HCT116 (cell line): ENCODE results near the gene COL23A1. TPM values are rescaled to one million over a fixed set of nuclear protein-coding genes. Genes with fewer than 3 reads are reported as not detected.

ENCODE experiments used
- ATAC-seq: fragments of 200-7000 bp; cut with Tn5 transposase; 2 replicates; pipeline ENCODE4 v1.9.1; 2020; ENCODE audit warnings: mild to moderate bottlenecking, moderate library complexity
- BruUV-seq: library from RNA; stranded (reverse); fragments of 400-500 nt; replicated peaks from 2 replicates; lab custom pipeline; 2021; lab: Mats Ljungman, UMichigan
- CTCF ChIA-PET: fragments of 300-600 bp; sonication (Branson Sonifier 250); formaldehyde crosslinking; loops from one replicate; lab custom pipeline; 2021; ENCODE audit warnings: antibody characterized with exemption; lab: Charles Lee
- POLR2A ChIA-PET: fragments of 300-600, 350-600 bp; sonication (Branson Sonifier 250); formaldehyde crosslinking; loops from one replicate; lab custom pipeline; 2021; ENCODE audit warnings: antibody characterized with exemption; lab: Charles Lee
- RAD21 ChIA-PET, 2 experiments: fragments of 300-600 bp; sonication (Branson Sonifier 250); formaldehyde crosslinking; loops; one replicate each; lab custom pipeline; 2023; ENCODE audit warnings: low total read pairs in 2 of 2; ENCODE audit not compliant: uncharacterized antibody in 2 of 2, unreplicated experiment in 2 of 2, low non-redundant PET in 1 of 2; lab: Charles Lee
- DNase-seq: peaks from one replicate; pipeline ENCODE4 v3.0.0-alpha.2; 2010; ENCODE audit warnings: low read depth, low spot score
- H2AFZ ChIP-seq: fragments of 200-600 bp; shearing (Covaris generic), sonication (generic); 2 replicates; pipeline ENCODE4 v1.6.1; 2017; ENCODE audit warnings: low read depth, mixed run types, mixed read lengths, antibody characterized with exemption, low read length; ENCODE audit not compliant: poor library complexity, severe bottlenecking
- H3K27ac ChIP-seq: 2 replicates; pipeline ENCODE4 v1.5.1; 2012; ENCODE audit warnings: low read depth, low read length
- H3K27me3 ChIP-seq: fragments of 200-600 bp; sonication (generic); 2 replicates; pipeline ENCODE4 v1.6.1; 2016; ENCODE audit warnings: mixed run types, low read length, mixed read lengths; ENCODE audit not compliant: insufficient read depth
- H3K36me3 ChIP-seq, 2 experiments: fragments of 200-500 bp in 1 of 2; fragments of 200-600 bp in 1 of 2; sonication (Bioruptor generic) in 1 of 2; sonication (generic) in 1 of 2; 2 replicates each; pipeline versions ENCODE4 v1.5.1 to v1.6.1; 2014 to 2016; ENCODE audit warnings: low read length in 2 of 2, inconsistent platforms in 1 of 2, mixed read lengths in 1 of 2, mixed run types in 1 of 2; ENCODE audit not compliant: insufficient read depth in 2 of 2, control insufficient read depth in 1 of 2
- H3K4me1 ChIP-seq, 2 experiments: fragments of 200-600 bp in 1 of 2; sonication (generic) in 1 of 2; 2 replicates each; pipeline versions ENCODE4 v1.5.1 to v1.6.1; 2012 to 2017; ENCODE audit warnings: low read length in 2 of 2, inconsistent platforms in 1 of 2, mild to moderate bottlenecking in 1 of 2, mixed read lengths in 1 of 2, mixed run types in 1 of 2, moderate library complexity in 1 of 2; ENCODE audit not compliant: insufficient read depth in 2 of 2, control insufficient read depth in 1 of 2
- H3K4me2 ChIP-seq: fragments of 200-600 bp; sonication (generic); 2 replicates; pipeline ENCODE4 v1.6.1; 2017; ENCODE audit warnings: mixed run types, low read length, mixed read lengths
- H3K4me3 ChIP-seq, 2 experiments: fragments of 200-600 bp in 1 of 2; sonication (generic) in 1 of 2; replicated peaks in 1 of 2; 2 replicates each; pipeline ENCODE4 v1.5.1; 2011 to 2016; ENCODE audit warnings: low read length in 2 of 2, control low read depth in 1 of 2, low read depth in 1 of 2, mild to moderate bottlenecking in 1 of 2, mixed read lengths in 1 of 2, mixed run types in 1 of 2
- H3K79me2 ChIP-seq: fragments of 200-600 bp; sonication (generic); 2 replicates; pipeline ENCODE4 v1.6.1; 2017; ENCODE audit warnings: mild to moderate bottlenecking, mixed run types, low read length, moderate library complexity, mixed read lengths; ENCODE audit not compliant: insufficient read depth
- H3K9ac ChIP-seq: fragments of 200-600 bp; sonication (generic); 2 replicates; pipeline ENCODE4 v1.6.1; 2016; ENCODE audit warnings: low read length, mixed read lengths
- H3K9me2 ChIP-seq: fragments of 200-600 bp; sonication (generic), shearing (Covaris generic); 2 replicates; pipeline ENCODE4 v1.6.1; 2017; ENCODE audit warnings: mixed run types, mild to moderate bottlenecking, moderate library complexity; ENCODE audit not compliant: insufficient read depth
- H3K9me3 ChIP-seq, 2 experiments: fragments of 200-500 bp in 1 of 2; fragments of 200-600 bp in 1 of 2; sonication (Bioruptor generic) in 1 of 2; sonication (generic) in 1 of 2; 2 replicates each; pipeline ENCODE4 v1.6.1; 2014 to 2017; ENCODE audit warnings: low read length in 2 of 2, mixed read lengths in 2 of 2, inconsistent platforms in 1 of 2, low read depth in 1 of 2, mild to moderate bottlenecking in 1 of 2, mixed run types in 1 of 2, moderate library complexity in 1 of 2; ENCODE audit not compliant: control insufficient read depth in 1 of 2, insufficient read depth in 1 of 2
- H4K20me1 ChIP-seq: fragments of 200-600 bp; sonication (generic), shearing (Covaris generic); 2 replicates; pipeline ENCODE4 v1.6.1; 2017; ENCODE audit warnings: mixed run types, mild to moderate bottlenecking, moderate library complexity; ENCODE audit not compliant: insufficient read depth
- ATF3 ChIP-seq: IDR thresholded peaks from 2 replicates; pipeline ENCODE4 v1.6.1; 2012
- CBX3 ChIP-seq: IDR thresholded peaks from 2 replicates; pipeline ENCODE4 v1.6.1; 2012; ENCODE audit warnings: low read depth
- CEBPB ChIP-seq: IDR thresholded peaks from 2 replicates; pipeline ENCODE4 v1.6.1; 2012; ENCODE audit warnings: low read depth
- CTCF ChIP-seq, 3 experiments: fragments of 200-600 bp in 1 of 3; sonication (generic) in 1 of 3; IDR thresholded peaks in 2 of 3; conservative IDR thresholded peaks in 1 of 3; 2 replicates each; pipeline ENCODE4 v1.5.1; 2012 to 2017; ENCODE audit warnings: low read depth in 2 of 3, low read length in 2 of 3, antibody characterized with exemption in 1 of 3, borderline replicate concordance in 1 of 3, control low read depth in 1 of 3, mild to moderate bottlenecking in 1 of 3, mixed read lengths in 1 of 3, mixed run types in 1 of 3, moderate library complexity in 1 of 3; ENCODE audit not compliant: insufficient read depth in 1 of 3
- EGR1 ChIP-seq: IDR thresholded peaks from 2 replicates; pipeline ENCODE4 v1.6.1; 2012; ENCODE audit warnings: low read depth
- ELF1 ChIP-seq: IDR thresholded peaks from 2 replicates; pipeline ENCODE4 v1.6.1; 2012; ENCODE audit warnings: low read depth, borderline replicate concordance
- EZH2 ChIP-seq: fragments of 200-600 bp; sonication (generic); IDR thresholded peaks from 2 replicates; pipeline ENCODE4 v1.6.1; 2017; ENCODE audit warnings: antibody characterized with exemption, mixed run types
- FOSL1 ChIP-seq: IDR thresholded peaks from 2 replicates; pipeline ENCODE4 v1.6.1; 2012; ENCODE audit warnings: low read depth
- JUND ChIP-seq: IDR thresholded peaks from 2 replicates; pipeline ENCODE4 v1.6.1; 2012
- MAX ChIP-seq: IDR thresholded peaks from 2 replicates; pipeline ENCODE4 v1.6.1; 2012
- POLR2A ChIP-seq: IDR thresholded peaks from 2 replicates; pipeline ENCODE4 v1.7.0; 2011; ENCODE audit warnings: borderline replicate concordance; ENCODE audit not compliant: insufficient read depth, insufficient read length; ENCODE audit errors: extremely low read depth
- POLR2AphosphoS5 ChIP-seq: IDR thresholded peaks from 2 replicates; pipeline ENCODE4 v1.6.1; 2011; ENCODE audit warnings: mild to moderate bottlenecking, low read depth, low read length, moderate library complexity
- RAD21 ChIP-seq: IDR thresholded peaks from 2 replicates; pipeline ENCODE4 v1.6.1; 2012; ENCODE audit warnings: low read depth, mild to moderate bottlenecking
- SIN3A ChIP-seq: IDR thresholded peaks from 2 replicates; pipeline ENCODE4 v1.6.1; 2012; ENCODE audit warnings: low read depth
- SP1 ChIP-seq: IDR thresholded peaks from 2 replicates; pipeline ENCODE4 v1.6.1; 2012; ENCODE audit warnings: low read depth
- TCF7L2 ChIP-seq: IDR thresholded peaks from 2 replicates; pipeline ENCODE4 v1.7.0; 2011; ENCODE audit warnings: borderline replicate concordance, inconsistent platforms; ENCODE audit not compliant: insufficient read depth, insufficient read length; ENCODE audit errors: extremely low read depth
- YY1 ChIP-seq: IDR thresholded peaks from 2 replicates; pipeline ENCODE4 v1.6.1; 2011; ENCODE audit warnings: low read length, low read depth, moderate library complexity, mild to moderate bottlenecking; ENCODE audit not compliant: insufficient replicate concordance; ENCODE audit errors: extremely low read depth
- ZBTB33 ChIP-seq: IDR thresholded peaks from 2 replicates; pipeline ENCODE4 v1.6.1; 2011; ENCODE audit warnings: mild to moderate bottlenecking, low read length, moderate library complexity; ENCODE audit not compliant: insufficient replicate concordance; ENCODE audit errors: extremely low read depth
- ZFX ChIP-seq: fragments of 450-650 bp; IDR thresholded peaks from 2 replicates; pipeline ENCODE4 v1.6.1; 2017
- intact Hi-C: fragments of 100-400 bp; cut with micrococcal nuclease; formaldehyde crosslinking; loops from 2 replicates; pipeline ENCODE4 v1.10.0; 2022
- total RNA-seq: library from RNA; stranded (reverse); gene quantifications from one replicate; pipeline ENCODE4 v1.2.1, GENCODE V29; 2021; ENCODE audit not compliant: unreplicated experiment

COL23A1 gene
- total RNA-seq, 1 experiment from 2014 or later, result not detected

- no peak for TF ChIP-seq ZBTB33
- no peak for TF ChIP-seq JUND
- TF ChIP-seq SP1, result no peak
- no peak for TF ChIP-seq POLR2AphosphoS5
- TF ChIP-seq TCF7L2, result no peak
- no peak for TF ChIP-seq EZH2
- no peak for TF ChIP-seq MAX
Measured at GRCh38 chr5:178355671-178356070, 234.5 kb downstream of the COL23A1 start (continued).

GRCh38 chr5:178353461-178353860 is 236.7 kb downstream of the COL23A1 start:
- BruUV-seq, result no TSS peak
- Histone ChIP-seq H3K27ac (no peak overlapping the region), H3K4me1 (no peaks in the 10 kb centered on the region), H3K79me2 (no peaks in the 10 kb centered on the region), H3K4me2 (no peak overlapping the region), H3K36me3 (no peaks in the 10 kb centered on the region), H3K4me3 (no peak overlapping the region), H3K9ac (no peak overlapping the region), H3K27me3 (peaks cover 4% of the 10 kb centered on the region; the same call in 1 of the 2 replicates), H2AFZ (no peak overlapping the region), H4K20me1 (no peaks in the 10 kb centered on the region), H3K9me2 (no peaks in the 10 kb centered on the region), H3K9me3 (no peaks in the 10 kb centered on the region)
- CTCF ChIA-PET, result no interaction called here
- ATAC-seq (no peak), DNase-seq (no peak)
- intact Hi-C loops, result no loop called here
- POLR2A ChIA-PET, result no interaction called here
- RAD21 ChIA-PET, result no interaction called here
- TF ChIP-seq EZH2 (no peak), ZBTB33 (no peak), MAX (no peak), FOSL1 (no peak), ZFX (no peak), SIN3A (no peak), CEBPB (no peak), EGR1 (no peak), POLR2AphosphoS5 (no peak), CBX3 (no peak), YY1 (no peak), ATF3 (no peak), RAD21 (no peak), TCF7L2 (no peak), POLR2A (no peak), JUND (no peak), ELF1 (no peak), SP1 (no peak), CTCF (IDR thresholded peaks at IDR 0.05 in 2 of 3, conservative IDR thresholded peaks at IDR 0.05 in 1 of 3; ENCODE audit: borderline replicate concordance in 1 of 3, insufficient read depth in 1 of 3, low read depth in 2 of 3, low read length in 2 of 3) (no peak)
